Breast epithelium (tissue), 3 donors: Measurements from ENCODE around the gene KIAA1217.

Experiments used
- POLR2AphosphoS5 ChIP-seq, 3 donors: sonication (generic); formaldehyde crosslinking; IDR thresholded peaks; one replicate each; pipeline ENCODE4 v1.6.1; 2017; ENCODE audit warnings: antibody characterized with exemption in 3 of 3
- TF ChIP-seq, protein P1 (sequence below), 3 donors: fragments of 450-650 bp; IDR thresholded peaks; one replicate each; pipeline ENCODE4 v1.5.1; 2016 to 2017; ENCODE audit warnings: antibody characterized with exemption in 3 of 3, mild to moderate bottlenecking in 3 of 3, moderate library complexity in 3 of 3

DNA sequence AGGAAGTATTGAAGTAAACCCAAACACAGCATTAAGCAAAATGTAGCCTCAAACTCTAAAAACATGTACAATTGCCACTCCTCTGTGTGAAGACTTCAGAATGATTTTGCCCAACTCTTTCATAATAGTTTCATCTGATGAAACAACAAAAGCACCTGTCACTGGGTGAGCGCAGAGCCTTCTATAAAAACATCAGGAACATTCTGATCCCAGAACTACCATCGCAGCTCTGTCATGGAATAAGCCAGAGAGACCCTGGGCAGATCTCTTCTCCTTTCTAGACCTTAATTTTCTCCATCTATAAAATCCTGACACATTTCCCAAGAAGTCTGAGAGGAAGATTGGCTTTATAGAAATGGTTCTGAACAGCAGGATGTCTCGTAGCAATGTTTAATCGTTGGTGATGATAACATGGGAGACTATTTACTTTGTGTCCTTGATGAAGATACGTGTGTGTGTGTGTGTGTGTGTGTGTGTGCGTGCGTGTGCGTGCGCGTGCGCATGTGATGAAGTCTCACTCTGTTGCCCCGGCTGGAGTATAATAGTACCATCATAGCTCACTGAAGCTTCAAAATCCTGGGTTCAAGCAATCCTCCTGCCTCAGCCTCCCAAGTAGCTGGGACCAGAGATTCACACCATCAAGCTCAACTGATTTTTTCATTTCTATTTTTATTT, 198.0 kb downstream of the KIAA1217 start:
- no peak for TF ChIP-seq POLR2AphosphoS5 (IDR thresholded peaks at IDR 0.05)
- TF ChIP-seq, protein P1, sequence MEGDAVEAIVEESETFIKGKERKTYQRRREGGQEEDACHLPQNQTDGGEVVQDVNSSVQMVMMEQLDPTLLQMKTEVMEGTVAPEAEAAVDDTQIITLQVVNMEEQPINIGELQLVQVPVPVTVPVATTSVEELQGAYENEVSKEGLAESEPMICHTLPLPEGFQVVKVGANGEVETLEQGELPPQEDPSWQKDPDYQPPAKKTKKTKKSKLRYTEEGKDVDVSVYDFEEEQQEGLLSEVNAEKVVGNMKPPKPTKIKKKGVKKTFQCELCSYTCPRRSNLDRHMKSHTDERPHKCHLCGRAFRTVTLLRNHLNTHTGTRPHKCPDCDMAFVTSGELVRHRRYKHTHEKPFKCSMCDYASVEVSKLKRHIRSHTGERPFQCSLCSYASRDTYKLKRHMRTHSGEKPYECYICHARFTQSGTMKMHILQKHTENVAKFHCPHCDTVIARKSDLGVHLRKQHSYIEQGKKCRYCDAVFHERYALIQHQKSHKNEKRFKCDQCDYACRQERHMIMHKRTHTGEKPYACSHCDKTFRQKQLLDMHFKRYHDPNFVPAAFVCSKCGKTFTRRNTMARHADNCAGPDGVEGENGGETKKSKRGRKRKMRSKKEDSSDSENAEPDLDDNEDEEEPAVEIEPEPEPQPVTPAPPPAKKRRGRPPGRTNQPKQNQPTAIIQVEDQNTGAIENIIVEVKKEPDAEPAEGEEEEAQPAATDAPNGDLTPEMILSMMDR (IDR thresholded peaks at IDR 0.05), result no peak
